Measurements from ENCODE around the gene RAET1G.
"Not testable (repeated sequence)": the region's sequence is repeated elsewhere in the genome, so short reads cannot be mapped to it uniquely, and the experiment has no call there.

The RAET1G gene

GRCh38 chr6:149922642-149923326 is at the start of gene RAET1G:
Gene RAET1G (minus strand): TSS chr6:149923121. CDS start chr6:149923010, 111 bp downstream.
- peak within 1 kb of the TSS; percentile 68 for H3K4me3 ChIP-seq (ENCODE audit: low read depth, low read length)
- peak; percentile 97 for DNase-seq (ENCODE audit: low read depth)
- no peak for TF ChIP-seq CTCF (conservative IDR thresholded peaks at IDR 0.05; ENCODE audit: low read depth, low read length)

- DNase-seq (ENCODE audit: low read depth): no peak
Measured at GRCh38 chr6:149969635-149970034, 46.7 kb upstream of the RAET1G start.

GRCh38 chr6:149968909-149969308 is 46.0 kb upstream of the RAET1G start:
- DNase-seq (ENCODE audit: low read depth); H3K4me3 ChIP-seq (ENCODE audit: low read depth, low read length): not testable (repeated sequence)

More at GRCh38 chr6:149969635-149970034, 46.7 kb upstream of the RAET1G start:
- no peak for TF ChIP-seq CTCF (conservative IDR thresholded peaks at IDR 0.05; ENCODE audit: low read depth, low read length)
- no peak overlapping the region for H3K4me3 ChIP-seq (ENCODE audit: low read depth, low read length)

- H3K4me3 ChIP-seq (ENCODE audit: low read depth, low read length); DNase-seq (ENCODE audit: low read depth): not testable (repeated sequence)
Measured at GRCh38 chr6:149967999-149968398, 45.1 kb upstream of the RAET1G start.

- TF ChIP-seq CTCF (conservative IDR thresholded peaks at IDR 0.05; ENCODE audit: low read depth, low read length): no peak
- DNase-seq (ENCODE audit: low read depth): no peak
- no peak overlapping the region for H3K4me3 ChIP-seq (ENCODE audit: low read depth, low read length)
Measured at GRCh38 chr6:149967591-149967990, 44.7 kb upstream of the RAET1G start.

- DNase-seq (ENCODE audit: low read depth); H3K4me3 ChIP-seq (ENCODE audit: low read depth, low read length): not testable (repeated sequence)
Measured at GRCh38 chr6:149966319-149966718, 43.4 kb upstream of the RAET1G start.

GRCh38 chr6:149965194-149966020 is 42.5 kb upstream of the RAET1G start:
- peak; percentile 23 for DNase-seq (ENCODE audit: low read depth)
- no peak for TF ChIP-seq CTCF (conservative IDR thresholded peaks at IDR 0.05; ENCODE audit: low read depth, low read length)
- peak overlapping the region; percentile 46 for H3K4me3 ChIP-seq (ENCODE audit: low read depth, low read length)

GRCh38 chr6:149964308-149965193 is 41.6 kb upstream of the RAET1G start:
- TF ChIP-seq CTCF (conservative IDR thresholded peaks at IDR 0.05; ENCODE audit: low read depth, low read length): no peak
- H3K4me3 ChIP-seq (ENCODE audit: low read depth, low read length): peak overlapping the region; percentile 46
- DNase-seq (ENCODE audit: low read depth): peak; percentile 24
